Stimulated activated CD8-positive, alpha-beta memory T cell treated with anti-CD3 and anti-CD28 coated beads, Interleukin-15, amount 100 ng/mL, for 4 hours (primary cell): Measurements from ENCODE around the gene AGAP9.
"Not testable (repeated sequence)": the region's sequence is repeated elsewhere in the genome, so short reads cannot be mapped to it uniquely, and the experiment has no call there.

Experiments
- DNase-seq, 2 donors: peaks; one replicate each; pipeline ENCODE4 v3.0.0-alpha.2; 2020; ENCODE audit warnings: low read depth in 2 of 2

AGAP9 gene

DNA sequence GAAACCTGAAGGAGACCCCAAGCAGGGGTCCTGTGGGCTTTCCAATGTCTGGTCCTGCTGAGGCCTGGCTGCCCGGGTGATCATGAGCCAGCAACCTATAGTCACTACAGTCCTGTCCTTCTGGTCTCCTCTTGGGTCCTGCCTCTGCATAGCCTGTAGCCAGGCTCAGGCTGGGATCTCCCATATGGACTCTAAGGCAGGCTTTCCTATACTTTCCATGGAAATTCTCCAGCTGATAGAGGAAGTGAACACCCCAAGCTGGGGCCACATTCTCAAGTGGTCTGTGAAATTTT lies 66.0 kb downstream of the AGAP9 start:
- no peak for DNase-seq

- no peak for DNase-seq
Observed at GRCh38 chr10:47456794-47457527, 66.5 kb downstream of the AGAP9 start.

DNA sequence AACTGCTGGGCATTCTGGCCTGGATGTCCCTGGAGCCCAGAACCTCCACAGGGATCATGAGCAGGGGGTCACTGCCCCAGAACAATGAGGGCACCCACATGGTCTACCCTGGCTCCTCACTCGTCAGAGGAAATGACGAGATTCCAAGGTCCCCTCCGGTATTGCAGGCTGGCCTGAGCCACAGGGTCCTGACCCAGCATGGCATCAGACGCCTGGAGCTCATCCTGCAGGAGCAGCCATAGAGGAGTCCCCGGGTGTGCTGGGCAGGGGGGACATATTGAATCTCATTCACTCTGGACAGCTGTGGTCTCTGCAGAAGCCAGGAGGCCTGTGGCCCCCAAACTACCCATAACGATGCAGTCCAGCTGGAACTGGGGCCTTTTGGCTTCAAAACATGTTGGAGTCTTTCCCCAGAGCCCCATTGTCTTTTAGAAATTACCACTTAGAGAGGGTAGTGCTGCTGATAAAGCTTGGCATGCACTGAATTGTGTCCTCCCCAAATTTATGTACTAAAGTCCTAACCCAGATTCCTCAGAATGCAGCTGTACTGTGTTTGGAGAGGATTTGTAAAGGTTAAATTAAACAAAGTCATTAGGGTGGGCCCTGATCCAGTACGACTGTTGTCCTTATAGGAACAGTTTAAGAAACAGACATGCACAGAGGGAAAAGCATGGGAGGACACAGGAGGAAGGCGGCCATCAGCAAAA lies 67.2 kb downstream of the AGAP9 start:
- DNase-seq: no peak

DNA sequence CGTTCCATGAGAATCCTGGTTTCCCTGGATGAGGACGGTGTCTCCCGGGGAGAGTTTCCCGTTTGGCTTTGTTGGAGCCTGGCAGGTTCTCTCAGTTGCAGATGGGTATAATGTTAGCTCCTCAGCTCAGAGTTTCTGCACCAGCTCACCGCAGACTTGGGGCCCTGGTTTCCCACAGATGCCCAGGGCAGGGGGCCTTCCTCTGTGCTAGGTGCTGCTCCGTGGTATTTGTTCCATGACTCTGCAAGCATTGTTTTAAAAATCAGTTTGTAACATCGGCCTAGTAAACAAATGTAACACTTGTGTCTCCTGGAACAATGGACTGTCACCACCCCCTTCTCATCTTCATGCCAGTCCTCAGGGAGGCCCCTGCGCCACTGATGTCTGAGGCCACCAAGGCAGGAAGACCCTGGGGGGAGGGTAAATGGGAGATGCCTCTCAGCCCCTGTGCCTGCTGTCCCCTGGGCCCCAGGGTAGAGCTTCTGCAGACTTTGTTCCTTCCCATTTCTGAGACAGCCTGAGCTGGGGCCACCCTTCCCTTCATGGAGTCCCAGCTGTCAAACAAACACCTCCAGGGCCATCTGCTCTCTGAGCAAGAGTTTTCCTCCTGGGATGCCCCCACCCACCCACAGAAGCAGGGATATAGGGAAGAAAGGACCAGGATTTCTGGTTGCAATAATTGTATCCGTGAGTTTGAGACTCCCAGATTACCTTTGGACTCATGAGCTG lies 67.9 kb downstream of the AGAP9 start:
- not testable (repeated sequence) for DNase-seq

DNA sequence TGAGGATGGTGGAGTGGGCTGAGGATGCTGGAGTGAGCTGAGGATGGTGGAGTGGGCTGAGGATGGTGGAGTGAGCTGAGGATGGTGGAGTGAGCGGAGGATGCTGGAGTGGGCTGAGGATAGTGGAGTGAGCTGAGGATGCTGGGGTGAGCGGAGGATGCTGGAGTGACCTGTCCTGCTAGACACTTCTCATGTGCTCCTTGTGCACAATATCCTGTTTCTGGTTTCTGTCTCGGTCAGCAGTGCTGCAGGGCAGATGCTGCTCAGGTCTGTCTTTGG lies 68.7 kb downstream of the AGAP9 start:
- no peak for DNase-seq

DNA sequence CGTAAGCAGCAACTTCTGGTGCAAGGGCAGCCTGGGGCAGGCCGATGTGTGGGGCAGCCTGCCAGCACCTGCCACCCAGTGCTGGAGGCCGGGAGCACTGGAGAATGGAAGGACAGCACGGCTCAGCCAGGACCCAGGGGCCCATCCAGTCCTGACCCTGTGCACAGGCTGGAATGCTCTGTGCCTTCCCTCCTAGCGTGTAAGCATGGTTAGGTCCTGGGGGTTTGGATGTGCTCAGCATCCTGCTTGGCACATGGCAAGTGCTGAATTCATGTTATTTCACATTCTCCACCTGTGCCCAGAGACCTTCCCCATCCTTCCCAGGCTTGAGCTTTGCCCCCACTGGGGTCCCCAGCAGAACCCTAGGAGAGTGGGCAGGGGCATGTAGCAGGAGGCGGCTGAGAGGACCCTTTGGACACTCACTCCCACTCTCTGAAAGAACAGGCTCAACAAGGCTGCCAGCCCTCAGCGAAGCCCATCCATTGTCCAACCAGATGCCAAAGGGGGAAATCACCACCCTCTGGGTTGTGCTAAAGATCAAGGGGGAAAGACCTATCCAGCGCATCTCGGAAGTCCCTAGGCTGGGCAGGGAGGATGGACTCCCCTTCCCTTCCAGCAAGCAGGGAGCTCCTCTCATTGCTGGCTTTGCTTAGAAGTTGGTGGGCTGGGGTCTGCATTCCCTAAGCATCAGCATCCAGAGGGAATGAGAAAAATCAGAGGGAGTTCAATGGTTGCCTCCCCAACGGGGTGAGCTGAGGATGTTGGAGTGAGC lies 69.2 kb downstream of the AGAP9 start:
- DNase-seq: no peak

DNA sequence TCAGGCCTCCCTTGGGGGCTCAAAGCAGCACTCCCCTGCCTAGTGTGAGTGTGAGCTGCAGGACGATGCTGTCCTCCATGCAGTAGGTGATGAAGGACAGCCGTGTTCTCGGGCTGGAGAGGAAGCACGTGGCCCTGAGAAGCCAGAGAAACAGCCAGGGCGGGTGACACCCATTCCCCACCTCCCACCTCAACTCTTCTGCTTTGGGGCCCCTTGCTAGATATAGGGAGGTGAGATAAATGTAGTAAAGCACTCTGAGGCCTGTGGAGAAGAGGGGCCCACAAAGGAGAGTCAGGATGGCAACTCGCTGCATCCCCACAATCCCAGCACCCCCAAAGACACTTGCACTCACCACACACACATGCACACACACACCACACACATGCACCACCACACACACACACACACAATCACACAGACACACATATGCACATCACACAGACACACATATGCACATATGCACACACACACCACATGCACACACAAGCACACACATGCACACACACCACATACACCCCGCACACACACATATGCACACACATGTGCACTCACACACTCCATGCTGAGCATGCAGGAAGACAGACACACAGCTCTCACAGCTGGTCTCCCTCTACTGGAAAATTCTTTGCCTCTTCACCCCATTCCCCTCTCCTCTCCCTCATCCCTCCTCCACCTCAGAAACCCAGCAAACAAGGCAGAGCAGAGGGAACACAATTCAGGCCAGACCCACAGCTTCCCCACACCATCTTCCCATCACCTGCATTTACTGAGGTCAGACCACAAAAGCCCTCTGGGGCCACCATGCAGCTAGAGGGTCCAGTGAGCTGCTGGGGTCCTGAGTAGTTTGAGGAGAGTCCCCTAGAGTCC lies 70.1 kb downstream of the AGAP9 start:
- DNase-seq: no peak

DNA sequence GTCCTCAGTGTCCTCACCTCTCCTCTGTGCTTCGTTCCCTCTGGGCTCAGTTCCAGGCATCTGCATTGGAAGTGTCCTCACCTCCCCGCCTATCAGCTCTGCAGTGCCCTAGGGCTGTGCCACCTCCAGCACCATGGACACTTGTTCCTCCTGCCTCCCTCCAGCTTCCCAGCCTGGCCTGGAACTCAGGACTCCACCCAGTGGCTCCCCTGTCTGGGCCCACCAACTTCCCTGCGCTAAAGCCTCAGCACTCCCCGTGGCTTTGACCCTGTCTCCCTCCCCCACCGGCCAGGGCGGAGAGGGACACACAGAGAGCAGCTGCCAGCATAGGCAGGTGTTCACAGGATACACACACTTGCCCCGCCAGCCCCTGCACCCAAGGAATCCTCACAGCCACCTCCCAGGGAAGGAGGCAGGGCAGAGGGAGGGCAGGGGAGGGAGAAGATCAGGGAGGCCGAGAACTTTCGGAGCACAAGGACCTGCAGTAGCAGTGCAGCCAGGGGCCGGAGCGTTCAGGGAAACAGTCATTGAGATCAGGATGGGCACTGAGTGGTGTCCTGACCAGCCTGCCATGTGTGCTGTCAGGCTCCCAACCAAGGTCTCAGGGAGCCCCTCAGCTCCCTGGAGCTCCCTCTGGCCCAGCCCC lies 70.8 kb downstream of the AGAP9 start:
- DNase-seq: no peak

- DNase-seq: no peak
Observed at GRCh38 chr10:47451998-47452494, 71.4 kb downstream of the AGAP9 start.
